ENCODE measurements around the gene MAFG. TPM values are rescaled to one million over a fixed set of nuclear protein-coding genes. Genes with fewer than 3 reads are reported as not detected.

MAFG gene
- total and polyA plus RNA-seq, 2 experiments from 2014 or later: 21.3 to 28.5 TPM

GRCh38 chr17:81923302-81924260 is 4.0 kb downstream of the MAFG start:
- H3K4me1 ChIP-seq (ENCODE audit: insufficient read depth): peaks cover 40% of the 10 kb centered on the region
- H3K4me3 ChIP-seq: no peak overlapping the region
- no peak for TF ChIP-seq EZH2 (IDR thresholded peaks at IDR 0.05; ENCODE audit: borderline replicate concordance)
- TF ChIP-seq EZH2phosphoT487 (IDR thresholded peaks at IDR 0.05; ENCODE audit: low read depth, severe bottlenecking, unreplicated experiment): no peak
- no peak for TF ChIP-seq CTCF (IDR thresholded peaks at IDR 0.05; ENCODE audit: poor library complexity)
- H3K79me2 ChIP-seq: peaks cover 77% of the 10 kb centered on the region
- H3K27me3 ChIP-seq: no peaks in the 10 kb centered on the region
- H4K20me1 ChIP-seq (ENCODE audit: insufficient read depth, poor library complexity, severe bottlenecking): peaks cover 66% of the 10 kb centered on the region
- H3K9me2 ChIP-seq (replicated peaks; ENCODE audit: insufficient read depth): no peaks in the 10 kb centered on the region
- H2AFZ ChIP-seq: no peak overlapping the region
- H3K27ac ChIP-seq: peak overlapping the region; percentile 72
- H3K4me2 ChIP-seq: peak overlapping the region; percentile 83
- WGBS (ENCODE audit: low lambda C conversion rate, missing lambda C conversion rate): 22% methylated on average over 24 of the region's 32 CpGs
- no peaks in the 10 kb centered on the region for H3K36me3 ChIP-seq (replicated peaks; ENCODE audit: insufficient read depth, low read depth)
- peak; percentile 93 for DNase-seq (ENCODE audit: low spot score)
- no peaks in the 10 kb centered on the region for H3K9me3 ChIP-seq (ENCODE audit: low read depth)

- 94% methylated on average over 49 of the region's 58 CpGs for WGBS (ENCODE audit: low lambda C conversion rate, missing lambda C conversion rate)
These were observed 4.8 kb downstream of the MAFG start for GRCh38 chr17:81922566-81923301.

GRCh38 chr17:81921996-81922565 is 5.5 kb downstream of the MAFG start:
- 97% methylated on average over 23 of the region's 23 CpGs for WGBS (ENCODE audit: low lambda C conversion rate, missing lambda C conversion rate)
- Histone ChIP-seq H3K36me3 (replicated peaks; ENCODE audit: insufficient read depth, low read depth) (no peaks in the 10 kb centered on the region), H3K4me1 (ENCODE audit: insufficient read depth) (peaks cover 39% of the 10 kb centered on the region), H2AFZ (no peak overlapping the region), H3K9me2 (replicated peaks; ENCODE audit: insufficient read depth) (no peaks in the 10 kb centered on the region), H3K9me3 (ENCODE audit: low read depth) (no peaks in the 10 kb centered on the region), H4K20me1 (ENCODE audit: insufficient read depth, poor library complexity, severe bottlenecking) (peaks cover 68% of the 10 kb centered on the region), H3K4me2 (no peak overlapping the region), H3K27me3 (no peaks in the 10 kb centered on the region), H3K79me2 (peaks cover 82% of the 10 kb centered on the region), H3K4me3 (no peak overlapping the region), H3K27ac (no peak overlapping the region)
- TF ChIP-seq EZH2phosphoT487 (IDR thresholded peaks at IDR 0.05; ENCODE audit: low read depth, severe bottlenecking, unreplicated experiment) (no peak), CTCF (IDR thresholded peaks at IDR 0.05; ENCODE audit: poor library complexity) (no peak), EZH2 (IDR thresholded peaks at IDR 0.05; ENCODE audit: borderline replicate concordance) (no peak)
- DNase-seq (ENCODE audit: low spot score): no peak

More at GRCh38 chr17:81922566-81923301, 4.8 kb downstream of the MAFG start:
- peak overlapping the region; percentile 83 for H3K4me2 ChIP-seq
- peak overlapping the region; percentile 60 for H3K27ac ChIP-seq
- peaks cover 39% of the 10 kb centered on the region for H3K4me1 ChIP-seq (ENCODE audit: insufficient read depth)
- no peak overlapping the region for H3K4me3 ChIP-seq
- no peaks in the 10 kb centered on the region for H3K27me3 ChIP-seq
- no peaks in the 10 kb centered on the region for H3K9me2 ChIP-seq (replicated peaks; ENCODE audit: insufficient read depth)
- H2AFZ ChIP-seq: no peak overlapping the region
- no peaks in the 10 kb centered on the region for H3K9me3 ChIP-seq (ENCODE audit: low read depth)
- H3K79me2 ChIP-seq: peaks cover 77% of the 10 kb centered on the region
- DNase-seq (ENCODE audit: low spot score): no peak
- TF ChIP-seq CTCF (IDR thresholded peaks at IDR 0.05; ENCODE audit: poor library complexity): no peak
- H4K20me1 ChIP-seq (ENCODE audit: insufficient read depth, poor library complexity, severe bottlenecking): peaks cover 68% of the 10 kb centered on the region
- no peaks in the 10 kb centered on the region for H3K36me3 ChIP-seq (replicated peaks; ENCODE audit: insufficient read depth, low read depth)

Data from hepatocyte (in vitro differentiated cells).